ENCODE measurements around the gene RBM20. TPM values are rescaled to one million over a fixed set of nuclear protein-coding genes. Genes with fewer than 3 reads are reported as not detected.

RBM20 gene
- total and polyA plus RNA-seq, 5 donors from 2014 or later, result 0.15 to 0.72 TPM; not detected in 3

DNA sequence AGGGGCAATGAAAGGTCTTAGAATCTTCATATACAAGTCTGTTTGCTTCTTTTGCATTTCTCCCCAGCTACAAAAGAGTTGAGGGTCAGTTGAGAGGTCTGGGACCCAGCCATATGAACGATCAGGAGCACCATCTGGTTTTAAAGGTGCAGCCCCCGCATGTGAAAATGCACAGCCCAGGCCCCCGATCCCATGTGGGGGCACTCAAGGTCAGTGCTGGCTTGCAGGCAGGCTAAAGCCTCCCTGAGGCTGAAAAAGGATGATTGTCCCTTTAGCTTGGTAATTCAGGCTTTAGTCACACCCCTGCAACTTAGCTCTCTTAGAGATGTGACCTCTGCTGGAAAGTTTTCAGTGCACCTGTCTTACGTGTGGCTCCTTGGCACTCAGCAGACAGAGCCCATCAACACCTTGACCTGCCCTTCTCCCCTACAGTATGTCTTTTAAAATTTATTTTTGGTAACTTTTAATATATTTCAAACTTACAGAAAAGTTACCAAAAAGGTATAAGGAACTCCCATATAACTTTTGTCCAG lies 147.5 kb downstream of the RBM20 start:
- Mint-ChIP-seq H3K27ac (no peak overlapping the region), H3K4me3 (no peak overlapping the region), H3K4me1 (peaks cover 0 to 3% (median 0%) of the 10 kb centered on the region in 4 donors), H3K9me3 (no peaks in the 10 kb centered on the region), H3K36me3 (no peaks in the 10 kb centered on the region), H3K27me3 (peaks cover 14% of the 10 kb centered on the region)
- no peak for DNase-seq
- Histone ChIP-seq H3K9me3 (ENCODE audit: control insufficient read depth in 2 of 2, low read length in 2 of 2) (no peaks in the 10 kb centered on the region), H3K4me3 (ENCODE audit: low read depth, low read length) (no peak overlapping the region), H3K36me3 (ENCODE audit: control insufficient read depth, insufficient read depth, low read length) (no peaks in the 10 kb centered on the region), H3K27me3 (ENCODE audit: control insufficient read depth, insufficient read depth, low read length) (no peaks in the 10 kb centered on the region), H3K4me1 (ENCODE audit: control insufficient read depth, insufficient read depth, low read length, poor library complexity, severe bottlenecking) (no peaks in the 10 kb centered on the region), H3K27ac (ENCODE audit: insufficient read depth, low read length, poor library complexity, severe bottlenecking) (no peak overlapping the region)
- ATAC-seq (ENCODE audit: low read depth in 2 of 2), result no peak

DNA sequence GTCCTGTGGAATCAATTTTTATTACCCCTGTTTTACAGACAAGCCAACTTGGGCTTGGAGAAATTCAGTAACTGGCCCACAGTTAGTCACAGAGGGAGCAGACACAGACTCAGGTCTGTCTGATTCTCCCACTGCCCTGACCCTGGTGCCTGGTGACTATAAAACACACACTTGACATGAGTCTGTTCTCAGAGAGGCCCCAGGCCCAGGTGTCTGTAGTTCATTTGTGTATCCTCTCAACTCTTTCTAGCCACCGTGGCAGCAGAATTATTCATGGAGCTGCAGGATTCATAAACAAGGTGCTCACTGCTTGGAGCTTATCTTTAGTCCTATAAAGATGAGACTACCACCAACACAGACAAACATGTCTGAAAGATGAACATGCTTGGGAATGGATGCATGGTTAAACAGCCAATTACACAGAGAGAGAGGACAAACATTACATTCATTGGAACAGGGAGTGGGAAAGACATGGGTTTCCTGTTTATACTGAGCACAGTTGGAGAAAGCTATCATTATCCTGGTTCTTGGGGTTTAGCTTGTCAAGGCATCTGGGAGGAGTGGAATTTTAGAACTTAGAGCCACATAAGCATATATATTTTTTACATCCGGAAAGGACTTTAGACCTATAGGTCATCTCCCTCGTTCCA lies 148.5 kb downstream of the RBM20 start:
- no peak for DNase-seq
- peak overlapping the region in 1 of 3 donors; percentile 41 for H3K27ac Mint-ChIP-seq
- Histone ChIP-seq H3K27me3 (ENCODE audit: control insufficient read depth, insufficient read depth, low read length) (no peaks in the 10 kb centered on the region), H3K4me3 (ENCODE audit: low read depth, low read length) (no peak overlapping the region), H3K9me3 (ENCODE audit: control insufficient read depth in 2 of 2, low read length in 2 of 2) (no peaks in the 10 kb centered on the region), H3K27ac (ENCODE audit: insufficient read depth, low read length, poor library complexity, severe bottlenecking) (no peak overlapping the region), H3K4me1 (ENCODE audit: control insufficient read depth, insufficient read depth, low read length, poor library complexity, severe bottlenecking) (no peaks in the 10 kb centered on the region), H3K36me3 (ENCODE audit: control insufficient read depth, insufficient read depth, low read length) (no peaks in the 10 kb centered on the region)
- H3K4me3 Mint-ChIP-seq, result no peak overlapping the region
- ATAC-seq (ENCODE audit: low read depth in 2 of 2), result no peak
- no peaks in the 10 kb centered on the region for H3K36me3 Mint-ChIP-seq
- no peaks in the 10 kb centered on the region for H3K9me3 Mint-ChIP-seq
- peaks cover 14% of the 10 kb centered on the region for H3K27me3 Mint-ChIP-seq
- H3K4me1 Mint-ChIP-seq, result peaks cover 0 to 3% (median 0%) of the 10 kb centered on the region in 4 donors

DNA sequence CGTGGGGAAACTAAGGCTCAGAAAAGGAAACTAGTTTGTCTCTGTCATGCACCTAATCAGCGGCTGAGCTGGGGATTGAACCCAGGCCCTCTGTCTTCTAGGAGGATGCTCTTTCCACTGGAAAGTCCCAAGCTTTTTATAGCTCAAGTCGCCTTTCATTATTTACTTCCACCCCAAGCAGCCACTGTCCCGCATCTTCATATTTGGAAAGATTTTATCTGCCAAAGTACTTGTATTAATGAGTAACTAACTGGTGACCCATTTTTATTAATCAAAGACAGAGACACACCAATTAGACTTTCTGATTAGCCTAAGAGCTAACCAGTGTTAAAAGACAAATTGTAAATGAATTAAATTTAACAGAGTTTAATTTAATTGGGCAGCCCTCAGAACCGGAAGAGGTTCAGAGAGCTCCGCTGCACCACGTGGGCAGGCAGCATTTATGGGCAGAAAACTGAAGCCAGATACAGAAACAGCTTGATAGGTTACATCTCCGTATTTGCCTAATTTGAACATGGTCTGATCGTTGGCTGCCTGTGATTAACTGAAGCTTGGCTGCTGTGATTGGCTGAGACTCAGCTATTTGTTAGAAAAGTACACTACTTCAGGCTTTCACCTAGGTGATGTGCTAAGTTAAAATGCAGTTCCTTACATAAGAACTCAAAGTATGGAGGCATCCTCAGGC lies 149.1 kb downstream of the RBM20 start:
- H3K9me3 Mint-ChIP-seq, result no peaks in the 10 kb centered on the region
- Histone ChIP-seq H3K4me3 (ENCODE audit: low read depth, low read length) (no peak overlapping the region), H3K36me3 (ENCODE audit: control insufficient read depth, insufficient read depth, low read length) (no peaks in the 10 kb centered on the region), H3K9me3 (ENCODE audit: control insufficient read depth in 2 of 2, low read length in 2 of 2) (no peaks in the 10 kb centered on the region), H3K27me3 (ENCODE audit: control insufficient read depth, insufficient read depth, low read length) (no peaks in the 10 kb centered on the region), H3K27ac (ENCODE audit: insufficient read depth, low read length, poor library complexity, severe bottlenecking) (no peak overlapping the region), H3K4me1 (ENCODE audit: control insufficient read depth, insufficient read depth, low read length, poor library complexity, severe bottlenecking) (no peaks in the 10 kb centered on the region)
- H3K27ac Mint-ChIP-seq, result peak overlapping the region in 1 of 3 donors; percentile 41
- H3K36me3 Mint-ChIP-seq, result no peaks in the 10 kb centered on the region
- peaks cover 14% of the 10 kb centered on the region for H3K27me3 Mint-ChIP-seq
- DNase-seq (no peak), ATAC-seq (ENCODE audit: low read depth in 2 of 2) (no peak)
- H3K4me1 Mint-ChIP-seq, result peaks cover 0 to 3% (median 0%) of the 10 kb centered on the region in 4 donors
- no peak overlapping the region for H3K4me3 Mint-ChIP-seq

DNA sequence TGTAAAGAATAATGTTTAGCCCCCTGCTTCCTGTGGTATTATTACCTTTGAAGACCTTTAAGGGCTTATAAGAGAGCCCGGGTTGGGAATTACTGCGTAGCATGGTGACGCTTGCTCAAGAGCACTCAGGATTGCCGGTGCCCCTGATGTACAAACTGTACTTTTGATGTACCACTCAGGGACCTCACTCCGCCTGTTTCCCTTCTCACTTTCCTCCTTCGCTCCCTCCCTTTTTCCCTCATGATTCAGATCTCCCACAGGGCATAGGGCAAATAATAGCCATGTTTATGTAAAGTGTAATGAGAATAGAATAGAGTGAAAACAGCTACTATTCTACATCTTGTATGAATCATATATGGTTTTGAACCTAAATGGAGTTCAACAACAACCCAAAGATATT lies 149.8 kb downstream of the RBM20 start:
- no peaks in the 10 kb centered on the region for H3K9me3 ChIP-seq (ENCODE audit: control insufficient read depth in 2 of 2, low read length in 2 of 2)
- Mint-ChIP-seq H3K36me3 (no peaks in the 10 kb centered on the region), H3K4me1 (no peaks in the 10 kb centered on the region)

DNA sequence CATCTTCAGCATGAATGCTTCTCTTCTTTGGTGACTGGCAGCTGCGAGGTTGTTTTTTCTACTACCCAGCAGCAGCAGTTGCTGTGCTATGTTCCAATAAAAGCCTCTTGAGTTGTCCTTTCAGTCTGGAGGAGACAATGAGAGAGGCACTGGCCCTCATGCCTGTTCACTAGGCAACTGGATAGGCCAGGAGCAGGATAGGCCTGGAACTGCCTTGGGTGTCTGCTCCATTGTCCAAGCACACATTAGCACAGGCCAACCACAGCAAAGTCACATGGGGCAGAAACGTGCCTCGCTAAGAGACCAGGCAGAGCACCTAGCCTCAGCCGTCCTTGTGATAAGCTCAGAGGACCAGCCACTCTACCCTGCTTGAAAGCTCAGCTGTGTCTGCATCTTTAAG lies 150.7 kb downstream of the RBM20 start:
- H3K36me3 ChIP-seq (ENCODE audit: control insufficient read depth, insufficient read depth, low read length), result no peaks in the 10 kb centered on the region
- no peak overlapping the region for H3K27ac ChIP-seq (ENCODE audit: insufficient read depth, low read length, poor library complexity, severe bottlenecking)
- H3K27me3 ChIP-seq (ENCODE audit: control insufficient read depth, insufficient read depth, low read length), result no peaks in the 10 kb centered on the region
- DNase-seq (no peak), ATAC-seq (ENCODE audit: low read depth in 2 of 2) (no peak)
- no peaks in the 10 kb centered on the region for H3K4me1 ChIP-seq (ENCODE audit: control insufficient read depth, insufficient read depth, low read length, poor library complexity, severe bottlenecking)
- Mint-ChIP-seq H3K9me3 (no peaks in the 10 kb centered on the region), H3K27me3 (peaks cover 14% of the 10 kb centered on the region), H3K27ac (no peak overlapping the region), H3K4me3 (no peak overlapping the region), H3K36me3 (no peaks in the 10 kb centered on the region), H3K4me1 (no peaks in the 10 kb centered on the region)
- no peak overlapping the region for H3K4me3 ChIP-seq (ENCODE audit: low read depth, low read length)
- H3K9me3 ChIP-seq (ENCODE audit: control insufficient read depth in 2 of 2, low read length in 2 of 2), result no peaks in the 10 kb centered on the region

More for the DNA sequence above, 149.8 kb downstream of the RBM20 start:
- Mint-ChIP-seq H3K27me3 (peaks cover 14% of the 10 kb centered on the region), H3K9me3 (no peaks in the 10 kb centered on the region), H3K27ac (peak overlapping the region in 1 of 3 donors; percentile 38), H3K4me3 (no peak overlapping the region)
- DNase-seq, result no peak
- Histone ChIP-seq H3K36me3 (ENCODE audit: control insufficient read depth, insufficient read depth, low read length) (no peaks in the 10 kb centered on the region), H3K27me3 (ENCODE audit: control insufficient read depth, insufficient read depth, low read length) (no peaks in the 10 kb centered on the region), H3K4me3 (ENCODE audit: low read depth, low read length) (no peak overlapping the region), H3K27ac (ENCODE audit: insufficient read depth, low read length, poor library complexity, severe bottlenecking) (no peak overlapping the region), H3K4me1 (ENCODE audit: control insufficient read depth, insufficient read depth, low read length, poor library complexity, severe bottlenecking) (no peaks in the 10 kb centered on the region)
- no peak for ATAC-seq (ENCODE audit: low read depth in 2 of 2)

DNA sequence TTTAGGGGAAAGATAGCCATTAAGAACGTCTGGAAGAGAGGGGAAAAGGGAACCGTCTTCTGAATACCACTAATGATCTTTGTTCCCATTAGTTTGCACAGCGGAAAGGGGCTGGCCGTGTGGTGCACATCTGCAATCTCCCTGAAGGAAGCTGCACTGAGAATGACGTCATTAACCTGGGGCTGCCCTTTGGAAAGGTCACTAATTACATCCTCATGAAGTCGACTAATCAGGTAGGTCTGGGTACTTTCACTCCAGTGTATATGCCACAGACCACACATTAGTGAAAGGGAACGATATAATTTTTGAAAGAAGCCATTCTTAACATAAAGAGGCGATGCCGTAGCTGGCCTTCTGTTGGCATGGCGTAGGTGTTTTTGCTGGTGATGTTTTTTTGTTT lies 153.3 kb downstream of the RBM20 start:
- peaks cover 5% of the 10 kb centered on the region for H3K27me3 Mint-ChIP-seq
- Histone ChIP-seq H3K36me3 (ENCODE audit: control insufficient read depth, insufficient read depth, low read length) (no peaks in the 10 kb centered on the region), H3K27me3 (ENCODE audit: control insufficient read depth, insufficient read depth, low read length) (no peaks in the 10 kb centered on the region), H3K9me3 (ENCODE audit: control insufficient read depth in 2 of 2, low read length in 2 of 2) (no peaks in the 10 kb centered on the region), H3K4me3 (ENCODE audit: low read depth, low read length) (no peak overlapping the region), H3K27ac (ENCODE audit: insufficient read depth, low read length, poor library complexity, severe bottlenecking) (no peak overlapping the region), H3K4me1 (ENCODE audit: control insufficient read depth, insufficient read depth, low read length, poor library complexity, severe bottlenecking) (peaks cover 2% of the 10 kb centered on the region)
- no peaks in the 10 kb centered on the region for H3K36me3 Mint-ChIP-seq
- no peak for DNase-seq
- H3K9me3 Mint-ChIP-seq, result no peaks in the 10 kb centered on the region
- no peak overlapping the region for H3K27ac Mint-ChIP-seq
- H3K4me1 Mint-ChIP-seq, result peaks cover 0 to 2% (median 1%) of the 10 kb centered on the region in 4 donors
- no peak overlapping the region for H3K4me3 Mint-ChIP-seq
- no peak for ATAC-seq (ENCODE audit: low read depth in 2 of 2)

DNA sequence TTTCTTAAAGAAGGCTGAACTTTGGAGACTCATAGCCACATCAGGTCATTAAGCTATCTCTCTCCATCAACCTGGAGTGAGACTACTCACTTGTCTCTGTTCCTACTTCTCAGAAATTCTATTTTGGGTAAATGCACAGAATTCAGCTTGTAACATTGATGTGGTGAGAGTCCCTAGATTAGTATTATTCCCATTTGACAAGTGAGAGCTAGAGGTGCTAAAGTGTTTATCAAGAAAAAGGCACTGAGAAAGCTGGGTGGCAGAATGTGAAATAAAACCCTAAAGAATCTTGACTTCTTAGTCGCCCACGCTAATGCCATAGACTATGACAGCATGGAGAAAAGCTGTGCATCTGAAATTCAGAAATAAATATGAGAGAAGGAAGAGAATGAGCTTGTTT lies 154.2 kb downstream of the RBM20 start:
- DNase-seq, result no peak
- Histone ChIP-seq H3K4me3 (ENCODE audit: low read depth, low read length) (no peak overlapping the region), H3K27ac (ENCODE audit: insufficient read depth, low read length, poor library complexity, severe bottlenecking) (no peak overlapping the region), H3K9me3 (ENCODE audit: control insufficient read depth in 2 of 2, low read length in 2 of 2) (no peaks in the 10 kb centered on the region), H3K36me3 (ENCODE audit: control insufficient read depth, insufficient read depth, low read length) (no peaks in the 10 kb centered on the region), H3K4me1 (ENCODE audit: control insufficient read depth, insufficient read depth, low read length, poor library complexity, severe bottlenecking) (peaks cover 5% of the 10 kb centered on the region), H3K27me3 (ENCODE audit: control insufficient read depth, insufficient read depth, low read length) (no peaks in the 10 kb centered on the region)
- Mint-ChIP-seq H3K27me3 (peaks cover 5% of the 10 kb centered on the region), H3K9me3 (no peaks in the 10 kb centered on the region), H3K4me3 (no peak overlapping the region), H3K27ac (no peak overlapping the region), H3K36me3 (no peaks in the 10 kb centered on the region), H3K4me1 (peaks cover 5 to 11% (median 9%) of the 10 kb centered on the region in 4 donors)
- ATAC-seq (ENCODE audit: low read depth in 2 of 2), result no peak

Measured in CD4-positive, CD25-positive, alpha-beta regulatory T cell (primary cell).